T47D (cell line): Measurements from ENCODE around the gene CDKL4.
"Not testable (repeated sequence)": the region's sequence is repeated elsewhere in the genome, so short reads cannot be mapped to it uniquely, and the experiment has no call there.

Source experiments
- DNase-seq, 2 experiments: peaks; one replicate each; pipeline versions ENCODE4 v3.0.0 to v3.0.0-alpha.2; 2011 to 2012; ENCODE audit warnings: low read depth in 1 of 2, low spot score in 1 of 2
- JUND ChIP-seq: IDR thresholded peaks from 2 replicates; pipeline ENCODE4 v1.6.1; 2012; ENCODE audit warnings: low read depth
- in situ Hi-C: cut with HindIII; loops from 2 replicates; pipeline ENCODE4 v1.10.0; 2016; ENCODE audit warnings: low sequenced_read_pairs, low pct_unique_long_range_greater_than_20kb

Gene CDKL4

GRCh38 chr2:39252888-39253518, 9.2 kb upstream of the CDKL4 start:
- no peak for TF ChIP-seq JUND
- no peak for DNase-seq
- in situ Hi-C loops = no loop called here

- in situ Hi-C loops = no loop called here
- no peak for TF ChIP-seq JUND
- DNase-seq = no peak
These were observed 3.8 kb upstream of the CDKL4 start for GRCh38 chr2:39247512-39248043.

GRCh38 chr2:39246382-39246980, 2.7 kb upstream of the CDKL4 start:
- no peak for TF ChIP-seq JUND
- in situ Hi-C loops = no loop called here
- DNase-seq = no peak

- in situ Hi-C loops, DNase-seq: not testable (repeated sequence)
These were observed 1.3 kb upstream of the CDKL4 start for GRCh38 chr2:39244963-39245625.

- in situ Hi-C loops, DNase-seq: not testable (repeated sequence)
These were observed 582 bp upstream of the CDKL4 start for GRCh38 chr2:39244241-39244862.

- no peak for TF ChIP-seq JUND
- in situ Hi-C loops = no loop called here
These were observed 2.2 kb downstream of the CDKL4 start for GRCh38 chr2:39241588-39241987.

GRCh38 chr2:39240758-39241157, 3.0 kb downstream of the CDKL4 start:
- no peak for TF ChIP-seq JUND
- in situ Hi-C loops = no loop called here
- DNase-seq = no peak

More at GRCh38 chr2:39241588-39241987, 2.2 kb downstream of the CDKL4 start:
- DNase-seq = no peak

GRCh38 chr2:39234754-39235153, 9.0 kb downstream of the CDKL4 start:
- in situ Hi-C loops = no loop called here
- TF ChIP-seq JUND = no peak
- DNase-seq = no peak

GRCh38 chr2:39232141-39232540, 11.6 kb downstream of the CDKL4 start:
- no peak for TF ChIP-seq JUND
- in situ Hi-C loops = no loop called here
- no peak for DNase-seq

- in situ Hi-C loops = no loop called here
- TF ChIP-seq JUND = no peak
- DNase-seq = no peak
These were observed 15.2 kb downstream of the CDKL4 start for GRCh38 chr2:39228413-39229209.

- in situ Hi-C loops = no loop called here
- TF ChIP-seq JUND = no peak
- DNase-seq = peak; percentile 21 to 67
These were observed 15.9 kb downstream of the CDKL4 start for GRCh38 chr2:39227628-39228412.
